ENCODE results near the gene ZNF557.

GRCh38 chr19:7078008-7078407 lies 8.5 kb downstream of the ZNF557 start:
- TF ChIP-seq CTCF (IDR thresholded peaks at IDR 0.05) (no peak), POLR2A (IDR thresholded peaks at IDR 0.05) (no peak)

All from breast epithelium (tissue), 3 donors.